Measurements from ENCODE around the gene MRPL1. TPM values are rescaled to one million over a fixed set of nuclear protein-coding genes. Genes with fewer than 3 reads are reported as not detected.

MRPL1 gene
- total RNA-seq, result 12.8 and 20.8 TPM in 2 replicates

DNA sequence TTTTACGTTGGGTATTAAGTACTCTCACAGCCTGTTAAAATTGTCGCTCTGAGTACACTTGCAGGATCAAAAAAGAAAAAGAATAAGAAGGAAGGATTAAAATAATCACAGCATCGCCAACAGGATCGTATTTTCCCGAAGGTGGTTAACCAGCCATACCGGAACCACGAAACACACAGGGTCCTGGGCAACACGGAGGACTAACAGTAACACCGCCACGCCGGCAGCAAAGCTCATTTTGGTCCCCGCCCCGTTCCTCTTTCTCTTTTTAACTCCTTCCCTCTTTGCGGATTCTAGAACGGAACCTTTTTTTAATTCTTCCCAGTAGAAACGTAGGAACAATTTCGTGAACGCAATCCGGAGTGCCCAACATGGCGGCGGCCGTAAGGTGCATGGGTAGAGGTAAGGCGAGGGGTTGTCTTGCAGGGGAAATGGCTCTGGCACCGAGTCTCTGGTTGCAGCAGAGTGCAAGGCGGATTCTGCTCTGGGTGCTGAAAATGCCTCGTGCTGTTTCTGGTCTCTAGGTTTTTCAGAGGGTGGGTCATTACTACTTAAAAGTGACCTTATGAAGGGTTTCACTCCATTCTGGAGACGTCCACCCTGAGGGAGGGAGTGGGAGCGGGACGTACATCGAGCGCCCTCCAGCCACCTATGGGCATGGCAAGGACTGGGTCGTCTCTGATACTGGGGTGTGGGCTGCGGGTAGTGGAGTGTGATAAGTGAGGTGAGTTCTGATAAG, at the start of gene MRPL1:
TSS of gene MRPL1 (plus strand) at position 353 of the 739 bp plus-strand sequence. CDS start at position 372, 19 bp downstream.

DNA sequence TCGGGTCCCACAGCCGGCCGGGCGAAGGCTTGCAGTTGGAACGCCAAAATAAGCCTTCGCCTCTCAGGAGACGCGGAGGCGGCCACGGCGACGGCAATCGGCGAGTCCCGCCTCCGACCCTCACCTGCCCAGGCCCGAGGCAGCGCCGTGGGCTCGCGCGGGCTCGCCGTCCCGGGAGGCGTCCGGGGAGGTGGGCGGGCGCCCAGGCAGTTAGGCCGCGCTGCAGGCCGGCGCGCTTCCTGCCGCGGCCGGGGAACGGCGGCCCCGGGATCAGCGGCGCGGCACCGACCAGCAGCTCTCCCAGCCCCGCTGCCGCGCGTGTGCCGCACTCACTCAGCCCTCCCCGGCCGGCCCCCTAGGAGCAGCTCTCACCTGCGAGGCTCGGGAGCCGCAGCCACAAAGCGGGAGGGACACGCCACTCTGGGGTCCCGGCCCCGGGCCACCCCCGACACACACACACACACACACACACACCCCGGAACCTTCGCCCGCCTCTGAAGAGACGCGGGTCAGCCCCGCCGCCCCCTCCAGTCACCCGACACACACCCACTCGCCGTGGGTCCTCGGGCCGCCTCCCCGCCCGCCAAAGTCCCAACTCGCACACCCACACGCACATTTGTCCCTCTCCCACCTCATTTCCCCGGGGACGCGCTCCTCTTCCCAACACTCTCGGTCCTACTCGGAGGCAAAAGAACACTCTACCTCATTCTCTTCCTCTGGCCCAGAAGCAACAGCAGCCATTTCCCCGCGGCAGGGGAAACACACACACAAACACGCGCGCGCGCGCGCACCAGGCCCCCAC, 43.8 kb upstream of the MRPL1 start, which contains the start of gene CNOT6L:
TSS of gene CNOT6L (minus strand) at position 767 of the 802 bp plus-strand sequence. CDS start at position 707, 60 bp downstream.

Other genes with a start within 250 kb of the MRPL1 start
- 47.7 and 56.8 TPM in 2 replicates for gene CNOT6L, start 43.5 kb upstream of the MRPL1 start, total RNA-seq
- 0.09 and 0.11 TPM in 2 replicates for gene FRAS1, start 194.5 kb downstream of the MRPL1 start, total RNA-seq

Data from dermis lymphatic vessel endothelial cell (primary cell).